T-helper 2 cell treated with Interferon-gamma antibody and Interleukin-4, amounts not matched to agents 5 μg/mL and 100 μg/mL, for 36 hours (primary cell): ENCODE results near the gene CLASP1.

Source experiments
- DNase-seq: peaks from one replicate; pipeline ENCODE4 v3.0.0; 2021; ENCODE audit warnings: low spot score
- H3K27ac Mint-ChIP-seq: one replicate; pipeline ENCODE4 v1.8.0; 2021; ENCODE audit warnings: mild to moderate bottlenecking, mixed read lengths
- H3K27me3 Mint-ChIP-seq: one replicate; pipeline ENCODE4 v1.8.0; 2021; ENCODE audit warnings: low read depth, mixed read lengths
- H3K36me3 Mint-ChIP-seq: one replicate; pipeline ENCODE4 v1.8.0; 2021; ENCODE audit warnings: low read depth, mixed read lengths
- H3K4me1 Mint-ChIP-seq: one replicate; pipeline ENCODE4 v1.8.0; 2021; ENCODE audit warnings: low read depth, mixed read lengths
- H3K4me3 Mint-ChIP-seq: one replicate; pipeline ENCODE4 v1.8.0; 2022; ENCODE audit warnings: mild to moderate bottlenecking, moderate library complexity, mixed read lengths
- H3K9me3 Mint-ChIP-seq: one replicate; pipeline ENCODE4 v1.8.0; 2021; ENCODE audit warnings: mixed read lengths

CLASP1 gene

DNA sequence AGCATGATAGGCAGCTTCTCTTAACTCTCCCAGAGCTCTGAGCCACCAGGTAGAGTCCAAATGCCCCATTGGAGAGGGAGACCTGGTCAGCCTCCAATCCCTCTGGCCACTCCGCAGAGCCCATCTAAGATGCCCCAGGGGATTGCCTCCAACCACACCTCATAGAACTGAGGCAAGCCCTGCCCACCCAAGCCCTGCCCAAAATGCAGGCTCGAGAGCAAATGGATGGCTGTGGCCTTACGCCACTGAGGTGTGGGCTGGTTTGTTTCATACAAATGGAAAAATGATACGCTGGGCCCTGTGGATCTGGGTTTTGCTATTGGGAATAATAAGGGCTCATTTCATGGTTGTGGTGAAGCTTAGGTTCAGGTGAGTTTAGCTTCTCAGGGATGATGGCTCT, 361.3 kb downstream of the CLASP1 start:
- no peaks in the 10 kb centered on the region for H3K36me3 Mint-ChIP-seq
- peaks cover 3% of the 10 kb centered on the region for H3K4me1 Mint-ChIP-seq
- no peak for DNase-seq
- H3K4me3 Mint-ChIP-seq: no peak overlapping the region
- H3K9me3 Mint-ChIP-seq: no peaks in the 10 kb centered on the region
- no peak overlapping the region for H3K27ac Mint-ChIP-seq
- H3K27me3 Mint-ChIP-seq: peaks cover 37% of the 10 kb centered on the region
